GM23338 (cell line): ENCODE data around the gene DCTN2. TPM values are rescaled to one million over a fixed set of nuclear protein-coding genes. Genes with fewer than 3 reads are reported as not detected.
"Not testable (repeated sequence)": the region's sequence is repeated elsewhere in the genome, so short reads cannot be mapped to it uniquely, and the experiment has no call there.

Experiments
- ATAC-seq: fragments of 200-7000 bp; cut with Tn5 transposase; 3 replicates; pipeline ENCODE4 v1.9.1; 2020
- DNase-seq: peaks from one replicate; pipeline ENCODE4 v3.0.0-alpha.2; 2015; ENCODE audit warnings: low spot score
- H2AFZ ChIP-seq: fragments of 200-600 bp; sonication (generic); 2 replicates; pipeline ENCODE4 v1.8.0; 2016; ENCODE audit warnings: antibody characterized with exemption, mild to moderate bottlenecking, moderate library complexity
- H3F3A ChIP-seq: fragments of 200-600 bp; sonication (generic); replicated peaks from 2 replicates; pipeline ENCODE4 v1.8.0; 2017; ENCODE audit warnings: antibody characterized with exemption, mixed run types, low read depth
- H3K27ac ChIP-seq: fragments of 200-600 bp; sonication (generic); 2 replicates; pipeline ENCODE4 v1.6.1; 2016; ENCODE audit warnings: low read depth
- H3K27me3 ChIP-seq: fragments of 200-600 bp; sonication (generic); 2 replicates; pipeline ENCODE4 v1.8.0; 2016; ENCODE audit warnings: mild to moderate bottlenecking, mixed run types, moderate library complexity; ENCODE audit not compliant: insufficient read depth
- H3K36me3 ChIP-seq: fragments of 200-600 bp; sonication (generic); 2 replicates; pipeline ENCODE4 v1.8.0; 2016; ENCODE audit warnings: mild to moderate bottlenecking; ENCODE audit not compliant: insufficient read depth
- H3K4me1 ChIP-seq: fragments of 200-600 bp; sonication (generic); 2 replicates; pipeline ENCODE4 v1.8.0; 2016; ENCODE audit warnings: mild to moderate bottlenecking, moderate library complexity; ENCODE audit not compliant: insufficient read depth
- H3K4me2 ChIP-seq: fragments of 200-600 bp; sonication (generic); 2 replicates; pipeline ENCODE4 v1.7.1; 2017; ENCODE audit warnings: mixed run types
- H3K4me3 ChIP-seq: fragments of 200-600 bp; sonication (generic); 2 replicates; pipeline ENCODE4 v1.6.1; 2016; ENCODE audit warnings: mixed run types
- H3K79me2 ChIP-seq: fragments of 200-600 bp; sonication (generic); replicated peaks from 2 replicates; pipeline ENCODE4 v1.8.0; 2017; ENCODE audit warnings: mild to moderate bottlenecking; ENCODE audit not compliant: insufficient read depth
- H3K9me2 ChIP-seq: fragments of 200-600 bp; sonication (generic); 2 replicates; pipeline ENCODE4 v1.8.0; 2017; ENCODE audit not compliant: insufficient read depth
- H4K20me1 ChIP-seq: fragments of 200-600 bp; sonication (generic); replicated peaks from 2 replicates; pipeline ENCODE4 v1.8.0; 2017; ENCODE audit warnings: mild to moderate bottlenecking; ENCODE audit not compliant: insufficient read depth
- H3K27ac Mint-ChIP-seq: 2 replicates; pipeline ENCODE4 v1.8.0; 2020; ENCODE audit warnings: inconsistent platforms, mild to moderate bottlenecking, moderate library complexity, mixed read lengths
- H3K27me3 Mint-ChIP-seq: 3 replicates; pipeline ENCODE4 v1.8.0; 2022; ENCODE audit warnings: low read depth, mild to moderate bottlenecking, moderate library complexity, mixed read lengths, inconsistent platforms; ENCODE audit not compliant: insufficient read depth, poor library complexity
- H3K36me3 Mint-ChIP-seq: 3 replicates; pipeline ENCODE4 v1.8.0; 2021; ENCODE audit warnings: low read depth, mild to moderate bottlenecking, inconsistent platforms, moderate library complexity, mixed read lengths
- H3K4me1 Mint-ChIP-seq: 3 replicates; pipeline ENCODE4 v1.8.0; 2020; ENCODE audit warnings: mild to moderate bottlenecking, inconsistent platforms, mixed read lengths
- H3K4me3 Mint-ChIP-seq: 3 replicates; pipeline ENCODE4 v1.8.0; 2021; ENCODE audit warnings: moderate library complexity, mild to moderate bottlenecking, inconsistent platforms, mixed read lengths
- H3K9me3 Mint-ChIP-seq: 3 replicates; pipeline ENCODE4 v1.8.0; 2020; ENCODE audit warnings: moderate library complexity, mild to moderate bottlenecking, inconsistent platforms, mixed read lengths
- CREB1 ChIP-seq: fragments of 250-450 bp; sonication (Bioruptor Pico); IDR thresholded peaks from 2 replicates; pipeline ENCODE4 v1.5.0; 2020; ENCODE audit warnings: low read depth, mild to moderate bottlenecking, moderate library complexity
- EZH2 ChIP-seq: fragments of 200-600 bp; sonication (generic); IDR thresholded peaks from one replicate; pipeline ENCODE4 v1.8.0; 2017; ENCODE audit warnings: antibody characterized with exemption, mild to moderate bottlenecking, low read depth; ENCODE audit not compliant: unreplicated experiment
- polyA plus RNA-seq: library from polyadenylated mRNA; unstranded; fragments of >200 nt; fragmentation: Nextera tagmentation; extraction: Ambion mirVana; gene quantifications from 2 replicates; pipeline ENCODE4 v1.2.1, GENCODE V29; 2016
- total RNA-seq: library from RNA; depleted of rRNA; stranded (reverse); fragments of >200 nt; shearing (Covaris generic); gene quantifications from 2 replicates; pipeline ENCODE4 v1.2.3, GENCODE V29; 2014
- TF ChIP-seq, protein P1 (sequence below): fragments of 250-450 bp; sonication (Bioruptor Pico); IDR thresholded peaks from 2 replicates; pipeline ENCODE4 v1.5.0; 2020; ENCODE audit warnings: mild to moderate bottlenecking, moderate library complexity
- TF ChIP-seq, protein P2 (sequence below): IDR thresholded peaks from one replicate; pipeline ENCODE4 v1.6.1; 2018; ENCODE audit warnings: antibody characterized with exemption; ENCODE audit not compliant: unreplicated experiment
- TF ChIP-seq, protein P3 (sequence below): IDR thresholded peaks from 2 replicates; pipeline ENCODE4 v1.6.1; 2016; ENCODE audit warnings: antibody characterized with exemption

DCTN2 gene
- total and polyA plus RNA-seq, 2 experiments from 2014 or later: 56.1 to 157 TPM

DNA sequence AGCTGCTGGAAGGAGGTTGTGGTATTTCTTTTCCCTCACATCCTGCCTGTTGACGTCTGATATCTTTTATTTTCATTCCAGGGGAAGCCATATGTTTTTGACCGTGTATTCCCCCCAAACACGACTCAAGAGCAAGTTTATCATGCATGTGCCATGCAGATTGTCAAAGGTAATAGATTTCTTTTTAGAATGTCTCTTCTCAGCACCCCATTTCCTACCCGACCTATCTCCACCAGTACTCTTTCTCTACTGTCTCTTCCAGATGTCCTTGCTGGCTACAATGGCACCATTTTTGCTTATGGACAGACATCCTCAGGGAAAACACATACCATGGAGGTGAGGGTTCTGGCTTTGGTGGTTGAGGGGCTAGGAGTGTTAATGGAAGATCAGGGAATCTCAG, 16.4 kb upstream of the DCTN2 start (continued):
- TF ChIP-seq, protein P1, sequence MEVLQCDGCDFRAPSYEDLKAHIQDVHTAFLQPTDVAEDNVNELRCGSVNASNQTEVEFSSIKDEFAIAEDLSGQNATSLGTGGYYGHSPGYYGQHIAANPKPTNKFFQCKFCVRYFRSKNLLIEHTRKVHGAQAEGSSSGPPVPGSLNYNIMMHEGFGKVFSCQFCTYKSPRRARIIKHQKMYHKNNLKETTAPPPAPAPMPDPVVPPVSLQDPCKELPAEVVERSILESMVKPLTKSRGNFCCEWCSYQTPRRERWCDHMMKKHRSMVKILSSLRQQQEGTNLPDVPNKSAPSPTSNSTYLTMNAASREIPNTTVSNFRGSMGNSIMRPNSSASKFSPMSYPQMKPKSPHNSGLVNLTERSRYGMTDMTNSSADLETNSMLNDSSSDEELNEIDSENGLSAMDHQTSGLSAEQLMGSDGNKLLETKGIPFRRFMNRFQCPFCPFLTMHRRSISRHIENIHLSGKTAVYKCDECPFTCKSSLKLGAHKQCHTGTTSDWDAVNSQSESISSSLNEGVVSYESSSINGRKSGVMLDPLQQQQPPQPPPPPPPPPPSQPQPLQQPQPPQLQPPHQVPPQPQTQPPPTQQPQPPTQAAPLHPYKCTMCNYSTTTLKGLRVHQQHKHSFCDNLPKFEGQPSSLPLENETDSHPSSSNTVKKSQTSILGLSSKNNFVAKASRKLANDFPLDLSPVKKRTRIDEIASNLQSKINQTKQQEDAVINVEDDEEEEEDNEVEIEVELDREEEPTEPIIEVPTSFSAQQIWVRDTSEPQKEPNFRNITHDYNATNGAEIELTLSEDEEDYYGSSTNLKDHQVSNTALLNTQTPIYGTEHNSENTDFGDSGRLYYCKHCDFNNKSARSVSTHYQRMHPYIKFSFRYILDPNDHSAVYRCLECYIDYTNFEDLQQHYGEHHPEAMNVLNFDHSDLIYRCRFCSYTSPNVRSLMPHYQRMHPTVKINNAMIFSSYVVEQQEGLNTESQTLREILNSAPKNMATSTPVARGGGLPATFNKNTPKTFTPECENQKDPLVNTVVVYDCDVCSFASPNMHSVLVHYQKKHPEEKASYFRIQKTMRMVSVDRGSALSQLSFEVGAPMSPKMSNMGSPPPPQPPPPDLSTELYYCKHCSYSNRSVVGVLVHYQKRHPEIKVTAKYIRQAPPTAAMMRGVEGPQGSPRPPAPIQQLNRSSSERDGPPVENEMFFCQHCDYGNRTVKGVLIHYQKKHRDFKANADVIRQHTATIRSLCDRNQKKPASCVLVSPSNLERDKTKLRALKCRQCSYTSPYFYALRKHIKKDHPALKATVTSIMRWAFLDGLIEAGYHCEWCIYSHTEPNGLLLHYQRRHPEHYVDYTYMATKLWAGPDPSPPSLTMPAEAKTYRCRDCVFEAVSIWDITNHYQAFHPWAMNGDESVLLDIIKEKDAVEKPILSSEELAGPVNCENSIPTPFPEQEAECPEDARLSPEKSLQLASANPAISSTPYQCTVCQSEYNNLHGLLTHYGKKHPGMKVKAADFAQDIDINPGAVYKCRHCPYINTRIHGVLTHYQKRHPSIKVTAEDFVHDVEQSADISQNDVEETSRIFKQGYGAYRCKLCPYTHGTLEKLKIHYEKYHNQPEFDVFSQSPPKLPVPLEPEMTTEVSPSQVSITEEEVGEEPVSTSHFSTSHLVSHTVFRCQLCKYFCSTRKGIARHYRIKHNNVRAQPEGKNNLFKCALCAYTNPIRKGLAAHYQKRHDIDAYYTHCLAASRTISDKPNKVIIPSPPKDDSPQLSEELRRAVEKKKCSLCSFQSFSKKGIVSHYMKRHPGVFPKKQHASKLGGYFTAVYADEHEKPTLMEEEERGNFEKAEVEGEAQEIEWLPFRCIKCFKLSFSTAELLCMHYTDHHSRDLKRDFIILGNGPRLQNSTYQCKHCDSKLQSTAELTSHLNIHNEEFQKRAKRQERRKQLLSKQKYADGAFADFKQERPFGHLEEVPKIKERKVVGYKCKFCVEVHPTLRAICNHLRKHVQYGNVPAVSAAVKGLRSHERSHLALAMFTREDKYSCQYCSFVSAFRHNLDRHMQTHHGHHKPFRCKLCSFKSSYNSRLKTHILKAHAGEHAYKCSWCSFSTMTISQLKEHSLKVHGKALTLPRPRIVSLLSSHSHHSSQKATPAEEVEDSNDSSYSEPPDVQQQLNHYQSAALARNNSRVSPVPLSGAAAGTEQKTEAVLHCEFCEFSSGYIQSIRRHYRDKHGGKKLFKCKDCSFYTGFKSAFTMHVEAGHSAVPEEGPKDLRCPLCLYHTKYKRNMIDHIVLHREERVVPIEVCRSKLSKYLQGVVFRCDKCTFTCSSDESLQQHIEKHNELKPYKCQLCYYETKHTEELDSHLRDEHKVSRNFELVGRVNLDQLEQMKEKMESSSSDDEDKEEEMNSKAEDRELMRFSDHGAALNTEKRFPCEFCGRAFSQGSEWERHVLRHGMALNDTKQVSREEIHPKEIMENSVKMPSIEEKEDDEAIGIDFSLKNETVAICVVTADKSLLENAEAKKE (CRISPR knock-in tag): no peak
- TF ChIP-seq, protein P2, sequence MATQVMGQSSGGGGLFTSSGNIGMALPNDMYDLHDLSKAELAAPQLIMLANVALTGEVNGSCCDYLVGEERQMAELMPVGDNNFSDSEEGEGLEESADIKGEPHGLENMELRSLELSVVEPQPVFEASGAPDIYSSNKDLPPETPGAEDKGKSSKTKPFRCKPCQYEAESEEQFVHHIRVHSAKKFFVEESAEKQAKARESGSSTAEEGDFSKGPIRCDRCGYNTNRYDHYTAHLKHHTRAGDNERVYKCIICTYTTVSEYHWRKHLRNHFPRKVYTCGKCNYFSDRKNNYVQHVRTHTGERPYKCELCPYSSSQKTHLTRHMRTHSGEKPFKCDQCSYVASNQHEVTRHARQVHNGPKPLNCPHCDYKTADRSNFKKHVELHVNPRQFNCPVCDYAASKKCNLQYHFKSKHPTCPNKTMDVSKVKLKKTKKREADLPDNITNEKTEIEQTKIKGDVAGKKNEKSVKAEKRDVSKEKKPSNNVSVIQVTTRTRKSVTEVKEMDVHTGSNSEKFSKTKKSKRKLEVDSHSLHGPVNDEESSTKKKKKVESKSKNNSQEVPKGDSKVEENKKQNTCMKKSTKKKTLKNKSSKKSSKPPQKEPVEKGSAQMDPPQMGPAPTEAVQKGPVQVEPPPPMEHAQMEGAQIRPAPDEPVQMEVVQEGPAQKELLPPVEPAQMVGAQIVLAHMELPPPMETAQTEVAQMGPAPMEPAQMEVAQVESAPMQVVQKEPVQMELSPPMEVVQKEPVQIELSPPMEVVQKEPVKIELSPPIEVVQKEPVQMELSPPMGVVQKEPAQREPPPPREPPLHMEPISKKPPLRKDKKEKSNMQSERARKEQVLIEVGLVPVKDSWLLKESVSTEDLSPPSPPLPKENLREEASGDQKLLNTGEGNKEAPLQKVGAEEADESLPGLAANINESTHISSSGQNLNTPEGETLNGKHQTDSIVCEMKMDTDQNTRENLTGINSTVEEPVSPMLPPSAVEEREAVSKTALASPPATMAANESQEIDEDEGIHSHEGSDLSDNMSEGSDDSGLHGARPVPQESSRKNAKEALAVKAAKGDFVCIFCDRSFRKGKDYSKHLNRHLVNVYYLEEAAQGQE: no peak
- TF ChIP-seq, protein P3, sequence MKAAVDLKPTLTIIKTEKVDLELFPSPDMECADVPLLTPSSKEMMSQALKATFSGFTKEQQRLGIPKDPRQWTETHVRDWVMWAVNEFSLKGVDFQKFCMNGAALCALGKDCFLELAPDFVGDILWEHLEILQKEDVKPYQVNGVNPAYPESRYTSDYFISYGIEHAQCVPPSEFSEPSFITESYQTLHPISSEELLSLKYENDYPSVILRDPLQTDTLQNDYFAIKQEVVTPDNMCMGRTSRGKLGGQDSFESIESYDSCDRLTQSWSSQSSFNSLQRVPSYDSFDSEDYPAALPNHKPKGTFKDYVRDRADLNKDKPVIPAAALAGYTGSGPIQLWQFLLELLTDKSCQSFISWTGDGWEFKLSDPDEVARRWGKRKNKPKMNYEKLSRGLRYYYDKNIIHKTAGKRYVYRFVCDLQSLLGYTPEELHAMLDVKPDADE: no peak
- TF ChIP-seq EZH2 (no peak), CREB1 (no peak)

DNA sequence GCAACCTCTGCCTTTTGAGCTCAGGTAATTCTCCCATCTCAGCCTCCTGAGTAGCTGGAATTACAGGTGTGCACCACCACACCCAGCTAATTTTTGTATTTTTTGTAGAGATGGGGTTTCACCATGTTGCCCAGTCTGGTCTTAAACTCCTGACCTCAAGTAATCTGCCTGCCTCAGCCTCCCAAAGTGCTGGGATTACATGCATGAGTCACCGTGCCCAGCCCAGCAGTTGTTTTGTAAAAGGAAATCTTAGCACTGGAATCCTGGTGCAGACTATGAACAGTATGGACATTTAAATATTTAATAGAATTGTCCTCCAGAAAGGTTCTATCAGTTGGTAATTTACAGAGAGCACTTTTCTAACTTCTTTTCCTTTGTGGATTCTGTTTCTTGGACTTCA, 14.1 kb upstream of the DCTN2 start:
- not testable (repeated sequence) for H3K4me1 Mint-ChIP-seq, H4K20me1 ChIP-seq, H3K27me3 Mint-ChIP-seq, H3K27ac ChIP-seq, ATAC-seq, H3K27ac Mint-ChIP-seq, H3K4me3 ChIP-seq, H3K27me3 ChIP-seq, H3F3A ChIP-seq, H2AFZ ChIP-seq, H3K36me3 ChIP-seq, H3K4me3 Mint-ChIP-seq, H3K9me3 Mint-ChIP-seq, H3K9me2 ChIP-seq, H3K4me2 ChIP-seq, DNase-seq, H3K4me1 ChIP-seq
- H3K36me3 Mint-ChIP-seq: peaks cover 11% of the 10 kb centered on the region; the same call in 2 of the 3 replicates
- H3K79me2 ChIP-seq: peaks cover 16% of the 10 kb centered on the region; the same call in 1 of the 2 replicates
